ENCODE results near the gene UNC13A.

UNC13A gene

GRCh38 chr19:17605117-17605516, 83.0 kb downstream of the UNC13A start:
- in situ Hi-C loops (cut with MboI; ENCODE audit: low sequenced_read_pairs, unreplicated experiment) = no loop called here
- no peak for TF ChIP-seq CTCF (IDR thresholded peaks at IDR 0.05; ENCODE audit: borderline replicate concordance, control extremely low read depth, extremely low read depth, insufficient read depth, missing control alignments)

GRCh38 chr19:17604372-17605025, 83.7 kb downstream of the UNC13A start:
- TF ChIP-seq CTCF (IDR thresholded peaks at IDR 0.05; ENCODE audit: borderline replicate concordance, control extremely low read depth, extremely low read depth, insufficient read depth, missing control alignments) = no peak
- in situ Hi-C loops (cut with MboI; ENCODE audit: low sequenced_read_pairs, unreplicated experiment) = no loop called here
- DNase-seq (ENCODE audit: low spot score) = no peak

More at GRCh38 chr19:17605117-17605516, 83.0 kb downstream of the UNC13A start:
- DNase-seq (ENCODE audit: low spot score) = no peak

- TF ChIP-seq CTCF (IDR thresholded peaks at IDR 0.05; ENCODE audit: borderline replicate concordance, control extremely low read depth, extremely low read depth, insufficient read depth, missing control alignments) = no peak
- in situ Hi-C loops (cut with MboI; ENCODE audit: low sequenced_read_pairs, unreplicated experiment) = no loop called here
- no peak for DNase-seq (ENCODE audit: low spot score)
Observed at GRCh38 chr19:17602872-17603510, 85.2 kb downstream of the UNC13A start.

DNA sequence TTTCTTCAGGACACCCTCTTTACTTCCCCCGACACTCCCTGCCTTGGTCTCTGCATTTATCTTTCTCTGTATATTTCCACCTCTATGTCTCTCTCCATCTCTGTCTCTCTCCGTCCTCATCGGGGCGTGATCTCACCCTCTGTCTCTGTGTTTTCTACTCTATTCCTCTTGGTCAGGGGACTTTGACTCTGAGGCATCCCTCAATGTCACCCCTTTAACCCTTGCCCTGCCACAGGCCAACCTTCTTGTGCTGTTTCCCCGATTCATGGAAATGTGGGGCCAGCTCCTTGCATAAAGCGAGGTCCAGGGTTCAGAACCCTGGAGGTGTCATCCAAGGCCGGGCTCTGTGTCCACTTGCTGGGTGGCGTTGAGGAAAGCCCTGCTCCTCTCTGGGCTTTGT, 85.9 kb downstream of the UNC13A start:
- TF ChIP-seq CTCF (IDR thresholded peaks at IDR 0.05; ENCODE audit: borderline replicate concordance, control extremely low read depth, extremely low read depth, insufficient read depth, missing control alignments) = no peak
- no peak for DNase-seq (ENCODE audit: low spot score)
- in situ Hi-C loops (cut with MboI; ENCODE audit: low sequenced_read_pairs, unreplicated experiment) = no loop called here

- no peak for DNase-seq (ENCODE audit: low spot score)
- no peak for TF ChIP-seq CTCF (IDR thresholded peaks at IDR 0.05; ENCODE audit: borderline replicate concordance, control extremely low read depth, extremely low read depth, insufficient read depth, missing control alignments)
- in situ Hi-C loops (cut with MboI; ENCODE audit: low sequenced_read_pairs, unreplicated experiment) = no loop called here
Observed at GRCh38 chr19:17601683-17602082, 86.5 kb downstream of the UNC13A start.

- in situ Hi-C loops (cut with MboI; ENCODE audit: low sequenced_read_pairs, unreplicated experiment) = no loop called here
- no peak for TF ChIP-seq CTCF (IDR thresholded peaks at IDR 0.05; ENCODE audit: borderline replicate concordance, control extremely low read depth, extremely low read depth, insufficient read depth, missing control alignments)
- DNase-seq (ENCODE audit: low spot score) = no peak
Observed at GRCh38 chr19:17599780-17600179, 88.4 kb downstream of the UNC13A start.

Data from GM13976 (cell line).